ENCODE data around the gene IPO11. TPM values are rescaled to one million over a fixed set of nuclear protein-coding genes. Genes with fewer than 3 reads are reported as not detected.
"Not testable (repeated sequence)": the region's sequence is repeated elsewhere in the genome, so short reads cannot be mapped to it uniquely, and the experiment has no call there.

The IPO11 gene
- total RNA-seq, 1 donor from 2014 or later, result 30.2 TPM

DNA sequence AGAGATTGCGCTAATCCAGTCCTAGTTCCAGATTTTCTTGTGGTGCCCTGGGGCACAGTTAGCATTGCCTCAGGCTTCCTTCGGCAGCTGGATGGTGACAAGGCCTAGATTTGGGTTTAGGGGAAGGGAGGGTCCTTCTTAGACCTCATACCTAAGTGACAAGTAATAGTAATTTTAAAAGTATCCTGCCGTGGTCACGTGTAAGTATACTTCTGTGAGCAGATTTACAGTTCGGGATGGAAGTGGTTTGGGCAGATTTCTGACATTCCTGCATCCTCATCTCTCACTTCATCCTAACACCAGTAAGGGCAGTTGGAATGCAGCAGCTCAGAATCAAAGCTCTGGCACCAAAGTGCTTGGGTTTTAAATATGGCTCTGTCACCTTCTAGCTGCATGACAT lies 237.6 kb downstream of the IPO11 start:
- ATAC-seq, result no peak

- ATAC-seq, result no peak
Measured at GRCh38 chr5:62652225-62652624, 239.7 kb downstream of the IPO11 start.

- no peak for ATAC-seq
Measured at GRCh38 chr5:62653001-62653863, 240.7 kb downstream of the IPO11 start.

DNA sequence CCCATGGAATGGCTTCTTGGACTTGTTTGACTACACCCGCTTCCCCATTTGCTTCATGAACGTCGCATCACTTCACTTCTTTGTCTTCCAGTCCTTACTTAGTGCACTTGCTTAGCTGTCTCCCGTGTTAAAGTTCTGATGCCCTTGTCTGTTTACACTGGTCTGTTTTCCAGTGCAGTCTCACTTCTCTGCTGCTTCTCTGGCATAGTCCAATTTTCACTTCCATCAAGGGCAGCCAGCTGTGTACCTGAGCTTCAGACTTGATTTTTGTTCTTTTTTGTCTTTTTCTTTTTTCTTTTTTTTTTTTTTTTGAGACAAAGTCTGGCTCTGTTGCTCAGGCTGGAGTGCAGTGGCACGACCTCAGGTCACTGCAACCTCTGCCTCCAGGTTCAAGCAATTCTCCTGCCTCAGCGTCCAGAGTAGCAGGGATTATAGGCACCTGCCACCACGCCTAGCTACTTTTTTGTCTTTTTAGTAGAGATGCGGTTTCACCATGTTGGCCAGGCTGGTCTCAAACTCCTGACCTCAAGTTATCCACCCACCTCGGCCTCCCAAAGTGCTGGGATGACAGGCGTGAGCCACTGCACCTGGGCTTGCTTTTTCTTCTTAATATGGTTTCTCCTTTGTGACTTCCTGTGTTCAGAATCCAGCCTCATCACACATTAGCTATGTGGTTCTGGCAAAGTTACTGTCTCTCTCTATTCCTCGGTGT lies 241.5 kb downstream of the IPO11 start:
- no peak for ATAC-seq

- ATAC-seq, result not testable (repeated sequence)
Measured at GRCh38 chr5:62657772-62658171, 245.2 kb downstream of the IPO11 start.

DNA sequence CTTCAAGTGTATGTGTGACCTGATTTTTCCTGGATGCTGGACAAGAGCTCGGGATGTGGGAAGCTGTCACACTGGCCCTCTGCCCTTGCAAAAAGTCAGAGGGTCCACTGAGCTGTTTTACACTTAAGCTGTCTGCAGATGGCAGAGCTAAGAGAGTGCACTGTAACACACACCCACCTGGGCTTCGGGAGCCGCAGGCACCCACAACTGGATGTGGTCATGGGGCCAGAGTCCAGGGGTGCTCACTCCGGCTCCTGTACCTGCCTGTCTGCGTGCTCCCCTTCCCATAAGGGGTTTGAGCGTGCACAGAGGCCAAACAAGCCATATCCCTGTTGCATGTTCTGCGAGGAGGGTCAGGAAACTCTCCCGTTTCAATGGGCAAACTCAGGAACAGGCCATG lies 248.6 kb downstream of the IPO11 start:
- no peak for ATAC-seq

DNA sequence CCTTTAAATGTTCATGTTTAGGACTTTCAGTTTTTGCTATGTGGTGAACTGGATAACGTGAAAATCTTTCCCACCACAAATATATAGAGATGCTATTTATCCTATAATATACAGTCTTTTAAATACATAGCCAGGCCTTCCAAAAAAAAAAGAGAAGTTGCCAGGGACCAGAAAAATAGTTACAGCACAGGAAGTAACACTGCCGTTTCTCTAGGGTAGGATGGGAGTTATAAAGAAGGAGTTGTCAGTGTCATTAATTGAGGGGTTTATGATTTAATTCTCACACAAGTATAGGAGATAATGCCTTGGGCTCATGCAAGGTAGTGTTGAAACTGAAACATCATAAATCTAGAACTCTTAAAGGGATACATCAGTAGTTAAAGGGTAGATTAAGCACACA lies 250.0 kb downstream of the IPO11 start:
- ATAC-seq, result no peak

GRCh38 chr5:62671479-62671878 lies 258.9 kb downstream of the IPO11 start:
- ATAC-seq, result no peak

DNA sequence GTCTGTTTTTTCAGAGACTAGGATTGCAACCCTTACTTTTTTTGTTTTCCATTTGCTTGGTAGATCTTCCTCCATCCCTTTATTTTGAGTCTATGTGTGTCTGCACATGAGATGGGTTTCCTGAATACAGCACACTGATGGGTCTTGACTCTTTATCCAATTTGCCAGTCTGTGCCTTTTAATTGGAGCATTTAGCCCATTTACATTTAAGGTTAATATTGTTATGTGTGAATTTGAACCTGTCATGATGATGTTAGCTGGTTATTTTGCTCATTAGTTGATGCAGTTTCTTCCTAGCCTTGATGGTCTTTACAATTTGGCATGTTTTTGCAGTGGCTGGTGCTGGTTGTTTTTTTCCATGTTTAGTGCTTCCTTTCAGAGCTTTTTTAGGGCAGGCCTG lies 264.0 kb downstream of the IPO11 start:
- ATAC-seq, result not testable (repeated sequence)

Other genes with a start within 250 kb of the IPO11 start
- gene KIF2A, start 106.6 kb upstream of the IPO11 start, total RNA-seq, result 23.3 TPM
- 21.5 TPM for gene DIMT1, start 8.9 kb upstream of the IPO11 start, total RNA-seq
- 0.16 TPM for gene LRRC70, start 166.1 kb downstream of the IPO11 start, total RNA-seq